Body of pancreas (tissue), 4 donors: ENCODE data around the gene ARHGEF3.

Experiments used
- CTCF ChIP-seq, 7 experiments: fragments of 450-650 bp in 4 of 7; fragments of 200-600 bp in 3 of 7; sonication (generic) in 3 of 7; IDR thresholded peaks; one replicate each; pipeline ENCODE4 v1.5.1; 2016 to 2019; ENCODE audit warnings: antibody characterized with exemption in 7 of 7
- POLR2A ChIP-seq, 3 donors: fragments of 450-650 bp; IDR thresholded peaks; one replicate each; pipeline ENCODE4 v1.6.1; 2016; ENCODE audit warnings: antibody characterized with exemption in 3 of 3, mild to moderate bottlenecking in 2 of 3

GRCh38 chr3:56744016-56744415, 57.7 kb downstream of the ARHGEF3 start:
- no peak for TF ChIP-seq POLR2A (IDR thresholded peaks at IDR 0.05)
- TF ChIP-seq CTCF (IDR thresholded peaks at IDR 0.05) = no peak
